ENCODE measurements around the gene TMEM132A. TPM values are rescaled to one million over a fixed set of nuclear protein-coding genes. Genes with fewer than 3 reads are reported as not detected.

The TMEM132A gene
- total and polyA plus RNA-seq, 9 of the 15 experiments (the other 6 are each of a cell fraction or from before 2014, with no cell fraction given): 0.04 to 1.1 (median 0.18) TPM; not detected in 4

DNA sequence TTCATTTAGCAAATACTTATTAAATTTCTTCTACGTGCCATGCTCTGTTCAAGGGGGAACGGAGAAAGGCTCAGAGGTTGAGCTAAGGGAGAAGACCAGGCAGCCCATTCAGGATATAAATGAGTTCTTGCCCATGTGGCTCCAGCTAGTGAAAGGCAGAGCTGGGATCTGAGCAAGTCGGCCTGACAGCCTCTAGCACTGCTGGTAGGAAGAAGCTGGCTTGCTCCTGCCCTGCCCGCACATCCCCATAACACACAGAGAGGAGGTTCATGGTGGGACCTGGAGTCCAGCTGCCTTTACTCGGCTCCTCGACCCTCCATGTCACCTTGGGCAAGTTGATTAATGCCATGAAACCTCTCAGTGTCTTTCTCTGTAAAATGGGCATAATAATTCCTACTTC lies 25.8 kb downstream of the TMEM132A start:
- H4K20me1 ChIP-seq (replicated peaks; ENCODE audit: control insufficient read depth, insufficient read depth, low read length): peaks cover 6% of the 10 kb centered on the region
- no peaks in the 10 kb centered on the region for H3K9me3 ChIP-seq (replicated peaks; ENCODE audit: control insufficient read depth, insufficient read depth, low read depth, low read length)
- DNase-seq (ENCODE audit: extremely low read depth in 1 of 4, low spot score in 3 of 4) (no peak), FAIRE-seq (no peak), ATAC-seq (no peak)
- H3K4me3 ChIP-seq: no peak overlapping the region
- POLR2A ChIA-PET: interaction anchor here (0.6 kb wide), 1 partner anchor 36 kb away, joined by 3 read pairs; the partner anchor contains the start of gene TMEM109
- H3K79me2 ChIP-seq (ENCODE audit: control insufficient read depth, insufficient read depth, low read length): no peaks in the 10 kb centered on the region
- no peak overlapping the region for H3K9ac ChIP-seq (ENCODE audit: insufficient read depth in 1 of 2, low read depth in 2 of 2, low read length in 2 of 2)
- in situ Hi-C loops (cut with MboI): no loop called here
- H3K4me2 ChIP-seq (ENCODE audit: insufficient read depth, low read length): no peak overlapping the region
- intact Hi-C loops (cut with micrococcal nuclease): no loop called here
- H2AFZ ChIP-seq (ENCODE audit: low read depth, low read length): no peak overlapping the region
- peaks cover 46 to 74% of the 10 kb centered on the region in 2 experiments for H3K27me3 ChIP-seq (ENCODE audit: control insufficient read depth in 2 of 2, insufficient read depth in 2 of 2, low read length in 2 of 2)
- TF ChIP-seq EGR1 (conservative IDR thresholded peaks at IDR 0.05) (no peak), ZNF408 (CRISPR knock-in tag; IDR thresholded peaks at IDR 0.05; ENCODE audit: low read depth) (no peak), ZFP30 (CRISPR knock-in tag; IDR thresholded peaks at IDR 0.05; ENCODE audit: borderline replicate concordance) (no peak), ZNF77 (CRISPR knock-in tag; IDR thresholded peaks at IDR 0.05) (no peak), TCF3 (CRISPR knock-in tag; IDR thresholded peaks at IDR 0.05) (no peak), RFX1 (IDR thresholded peaks at IDR 0.05) (no peak), CREB1 (IDR thresholded peaks at IDR 0.05) (no peak), CREB1 (CRISPR knock-in tag; IDR thresholded peaks at IDR 0.05) (no peak), TAF9B (IDR thresholded peaks at IDR 0.05; ENCODE audit: partially characterized antibody) (no peak), FOS (IDR thresholded peaks at IDR 0.05; ENCODE audit: extremely low read depth, insufficient read length) (no peak), TFAM (CRISPR knock-in tag; conservative IDR thresholded peaks at IDR 0.05) (no peak), BRF1 (IDR thresholded peaks at IDR 0.05; ENCODE audit: borderline replicate concordance, extremely low read depth, insufficient read length) (no peak), SIX5 (IDR thresholded peaks at IDR 0.05; ENCODE audit: borderline replicate concordance in 1 of 2, insufficient read depth in 1 of 2, low read depth in 1 of 2, low read length in 2 of 2) (no peak), MEIS2 (IDR thresholded peaks at IDR 0.05; ENCODE audit: partially characterized antibody) (no peak)
- TF ChIP-seq, protein P1, sequence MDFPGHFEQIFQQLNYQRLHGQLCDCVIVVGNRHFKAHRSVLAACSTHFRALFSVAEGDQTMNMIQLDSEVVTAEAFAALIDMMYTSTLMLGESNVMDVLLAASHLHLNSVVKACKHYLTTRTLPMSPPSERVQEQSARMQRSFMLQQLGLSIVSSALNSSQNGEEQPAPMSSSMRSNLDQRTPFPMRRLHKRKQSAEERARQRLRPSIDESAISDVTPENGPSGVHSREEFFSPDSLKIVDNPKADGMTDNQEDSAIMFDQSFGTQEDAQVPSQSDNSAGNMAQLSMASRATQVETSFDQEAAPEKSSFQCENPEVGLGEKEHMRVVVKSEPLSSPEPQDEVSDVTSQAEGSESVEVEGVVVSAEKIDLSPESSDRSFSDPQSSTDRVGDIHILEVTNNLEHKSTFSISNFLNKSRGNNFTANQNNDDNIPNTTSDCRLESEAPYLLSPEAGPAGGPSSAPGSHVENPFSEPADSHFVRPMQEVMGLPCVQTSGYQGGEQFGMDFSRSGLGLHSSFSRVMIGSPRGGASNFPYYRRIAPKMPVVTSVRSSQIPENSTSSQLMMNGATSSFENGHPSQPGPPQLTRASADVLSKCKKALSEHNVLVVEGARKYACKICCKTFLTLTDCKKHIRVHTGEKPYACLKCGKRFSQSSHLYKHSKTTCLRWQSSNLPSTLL (IDR thresholded peaks at IDR 0.05): no peak
- TF ChIP-seq, protein P2, sequence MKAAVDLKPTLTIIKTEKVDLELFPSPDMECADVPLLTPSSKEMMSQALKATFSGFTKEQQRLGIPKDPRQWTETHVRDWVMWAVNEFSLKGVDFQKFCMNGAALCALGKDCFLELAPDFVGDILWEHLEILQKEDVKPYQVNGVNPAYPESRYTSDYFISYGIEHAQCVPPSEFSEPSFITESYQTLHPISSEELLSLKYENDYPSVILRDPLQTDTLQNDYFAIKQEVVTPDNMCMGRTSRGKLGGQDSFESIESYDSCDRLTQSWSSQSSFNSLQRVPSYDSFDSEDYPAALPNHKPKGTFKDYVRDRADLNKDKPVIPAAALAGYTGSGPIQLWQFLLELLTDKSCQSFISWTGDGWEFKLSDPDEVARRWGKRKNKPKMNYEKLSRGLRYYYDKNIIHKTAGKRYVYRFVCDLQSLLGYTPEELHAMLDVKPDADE (conservative IDR thresholded peaks at IDR 0.05; ENCODE audit: control insufficient read depth, low read depth, low read length): no peak
- WGBS (ENCODE audit: insufficient coverage, low coverage, missing lambda C conversion rate): 10% methylated on average over 6 of the region's 6 CpGs
- H3K36me3 ChIP-seq (ENCODE audit: control insufficient read depth, insufficient read depth, low read length): no peaks in the 10 kb centered on the region
- BruUV-seq (replicated peaks): no TSS peak
- peaks cover 5 to 6% of the 10 kb centered on the region in 2 experiments; a peak in 4 of 5 replicates for H3K4me1 ChIP-seq (replicated peaks in 1 of 2; ENCODE audit: control insufficient read depth in 2 of 2, insufficient read depth in 2 of 2, low read length in 2 of 2)
- H3K27ac ChIP-seq (ENCODE audit: extremely low read depth, low read depth, low read length): no peak overlapping the region
- no peaks in the 10 kb centered on the region for H3K9me1 ChIP-seq (ENCODE audit: control insufficient read depth, insufficient read depth, low read length)
- CTCF ChIA-PET (ENCODE audit: low intra/inter-chr PET ratio): no interaction called here
